Aortic smooth muscle cell (primary cell): ENCODE measurements around the gene DRG2. TPM values are rescaled to one million over a fixed set of nuclear protein-coding genes. Genes with fewer than 3 reads are reported as not detected.

Source experiments
- total RNA-seq: library from RNA; depleted of rRNA; stranded (reverse); fragments of >200 nt; gene quantifications from 2 replicates; pipeline ENCODE4 v1.2.3, GENCODE V29; 2014

The DRG2 gene, protein sequence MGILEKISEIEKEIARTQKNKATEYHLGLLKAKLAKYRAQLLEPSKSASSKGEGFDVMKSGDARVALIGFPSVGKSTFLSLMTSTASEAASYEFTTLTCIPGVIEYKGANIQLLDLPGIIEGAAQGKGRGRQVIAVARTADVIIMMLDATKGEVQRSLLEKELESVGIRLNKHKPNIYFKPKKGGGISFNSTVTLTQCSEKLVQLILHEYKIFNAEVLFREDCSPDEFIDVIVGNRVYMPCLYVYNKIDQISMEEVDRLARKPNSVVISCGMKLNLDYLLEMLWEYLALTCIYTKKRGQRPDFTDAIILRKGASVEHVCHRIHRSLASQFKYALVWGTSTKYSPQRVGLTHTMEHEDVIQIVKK
- total RNA-seq: 27.7 and 28.5 TPM in 2 replicates

DNA sequence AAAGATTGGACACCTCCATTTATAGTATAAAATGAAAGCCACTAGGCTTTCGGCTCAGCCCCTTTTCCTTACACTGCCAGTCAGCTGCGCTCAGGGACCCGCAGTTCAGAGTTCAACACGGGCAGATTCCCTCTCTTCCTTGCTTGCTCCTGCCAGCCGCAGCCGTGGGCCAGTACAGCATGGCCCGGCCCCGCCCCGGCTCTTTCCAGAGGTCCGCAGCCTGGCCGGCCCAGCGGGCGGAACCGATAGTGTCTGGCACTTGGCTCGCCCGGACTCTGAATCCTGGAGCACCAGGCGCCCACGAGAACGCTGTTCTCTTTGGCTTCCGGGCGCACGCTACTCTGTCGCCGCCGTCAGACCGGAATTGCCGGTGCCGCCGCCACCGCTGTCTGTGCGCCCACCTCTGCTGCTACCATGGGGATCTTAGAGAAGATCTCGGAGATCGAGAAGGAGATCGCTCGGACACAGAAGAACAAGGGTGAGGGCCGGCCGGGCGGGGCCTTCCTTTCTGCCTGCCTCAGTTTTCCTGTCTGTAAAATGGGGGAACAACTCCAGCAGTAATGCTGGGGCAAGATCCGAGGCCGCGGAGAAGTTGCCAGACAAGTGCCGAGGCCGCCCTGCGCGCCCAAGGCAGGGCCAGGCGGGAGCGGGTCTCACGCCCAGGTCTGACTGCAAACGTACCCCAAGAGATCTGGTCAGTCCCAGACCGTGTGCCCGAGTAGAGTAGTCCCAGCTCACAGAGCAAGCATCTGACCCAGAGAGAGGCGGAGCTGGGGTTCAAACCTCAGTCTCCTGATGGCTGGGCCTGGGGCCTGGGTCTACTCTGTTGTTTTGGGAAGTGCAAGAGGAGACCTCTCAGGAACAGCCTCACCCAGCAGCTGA is at the start of gene DRG2:
Gene DRG2 (plus strand): TSS at position 339 of the 882 bp plus-strand sequence. CDS start 76 bp downstream, at position 415.

DNA sequence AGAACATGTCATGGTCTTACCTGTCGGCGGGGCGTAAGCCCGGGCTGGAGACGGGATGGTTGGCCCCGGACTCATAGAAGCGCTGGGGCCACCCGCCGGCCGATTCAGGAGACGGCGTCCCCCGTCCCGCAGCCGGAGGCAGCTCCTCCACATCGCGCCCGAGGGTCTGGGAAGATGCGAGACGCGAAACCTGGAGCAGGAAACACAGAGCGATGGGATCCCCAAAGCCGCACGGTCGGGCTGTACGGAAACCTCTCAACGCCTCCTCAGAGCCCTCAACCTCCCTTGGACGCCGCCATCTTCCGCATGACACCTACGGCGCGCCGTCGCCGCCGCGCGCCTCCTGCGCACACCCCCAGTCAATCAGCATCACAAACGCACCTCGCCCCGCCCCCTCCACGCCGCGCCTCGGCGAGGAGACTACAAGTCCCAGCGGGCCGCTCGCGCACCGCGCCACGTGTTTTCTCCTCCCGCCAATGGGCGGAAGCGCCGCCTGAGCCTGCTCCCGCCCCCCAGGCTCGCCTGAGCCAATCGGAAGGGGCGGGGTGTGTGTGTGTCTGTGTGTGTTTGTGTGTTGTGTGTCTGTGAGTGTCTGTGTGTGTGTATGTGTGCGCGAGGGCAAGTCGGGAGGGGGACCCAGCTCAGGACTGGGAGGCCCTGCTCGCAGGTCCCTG is 48.8 kb upstream of the DRG2 start, which contains the start of the genes ATPAF2 and GID4:
Gene ATPAF2 (minus strand): TSS at position 308 of the 674 bp plus-strand sequence. CDS start 155 bp downstream, at position 153.
Gene GID4 (plus strand): TSS at position 548 of the 674 bp plus-strand sequence. CDS start 57 bp downstream, at position 605.

DNA sequence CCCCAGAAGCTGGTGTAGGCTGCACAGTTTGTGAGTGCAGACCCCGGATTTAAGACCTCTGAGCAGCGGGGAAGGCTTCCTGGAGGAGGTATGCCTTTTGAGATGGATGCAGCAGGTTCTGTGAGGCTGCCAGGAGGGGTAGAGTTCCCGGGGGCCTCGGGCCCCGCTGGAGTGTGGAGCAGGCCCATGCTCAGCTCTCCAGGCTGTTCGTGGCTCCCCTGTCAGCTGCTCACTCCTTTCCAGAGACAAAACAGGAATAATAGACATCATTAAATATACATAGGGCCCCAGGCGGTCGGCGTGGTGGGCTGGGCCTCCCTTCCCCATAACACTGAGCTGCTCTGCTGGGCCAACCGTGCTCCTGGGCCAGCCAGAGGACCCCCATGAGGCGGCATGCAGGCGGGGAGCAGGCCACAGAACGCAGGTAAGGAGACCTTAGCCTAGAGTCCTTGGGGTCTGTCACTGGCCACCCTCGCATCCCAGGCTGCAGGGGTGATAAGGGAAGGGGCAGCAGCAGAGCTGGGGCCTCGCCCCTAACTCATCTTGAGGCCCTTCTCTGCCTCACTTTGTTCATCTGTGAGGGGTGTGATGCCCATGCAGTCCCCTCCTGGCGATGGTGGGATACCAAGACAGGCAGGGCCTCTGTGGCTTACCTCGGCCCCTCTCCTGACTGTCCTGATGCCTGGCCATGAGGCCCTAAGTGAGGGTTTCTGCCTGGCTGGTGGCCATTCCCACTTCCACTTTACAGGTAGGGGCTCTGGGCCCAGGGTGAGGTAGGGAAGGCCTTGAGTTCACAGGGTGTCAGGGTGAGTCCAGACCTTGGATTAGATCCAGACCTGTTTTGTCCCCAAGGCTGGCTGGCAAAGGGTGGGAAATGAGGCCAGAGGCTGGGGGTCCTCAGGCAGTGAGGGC is 20.9 kb downstream of the DRG2 start, which contains the start of gene MYO15A:
Gene MYO15A (plus strand): TSS at position 356 of the 912 bp plus-strand sequence. CDS start 10,045 bp downstream, outside the sequence.

Other genes starting within 250 kb of the DRG2 start
- 33.2 and 40.4 TPM in 2 replicates for gene TOM1L2, start 115.5 kb upstream of the DRG2 start, total RNA-seq
- 0.66 and 0.81 TPM in 2 replicates for gene DRC3, start 115.1 kb upstream of the DRG2 start, total RNA-seq
- gene ATPAF2, start 48.8 kb upstream of the DRG2 start, total RNA-seq: 12.9 and 14.4 TPM in 2 replicates
- 4.0 and 5.3 TPM in 2 replicates for gene GID4, start 48.5 kb upstream of the DRG2 start, total RNA-seq
- gene MYO15A, start 20.8 kb downstream of the DRG2 start, total RNA-seq: 0.99 and 1.6 TPM in 2 replicates
- gene ALKBH5, start 95.9 kb downstream of the DRG2 start, total RNA-seq: 89.7 and 115 TPM in 2 replicates
- 27.3 and 29.3 TPM in 2 replicates for gene LLGL1, start 137.7 kb downstream of the DRG2 start, total RNA-seq
- 408 and 546 TPM in 2 replicates for gene FLII, start 170.8 kb downstream of the DRG2 start, total RNA-seq
- 15.1 and 29.2 TPM in 2 replicates for gene MIEF2, start 172.7 kb downstream of the DRG2 start, total RNA-seq
- 15.4 and 17.4 TPM in 2 replicates for gene TOP3A, start 227.0 kb downstream of the DRG2 start, total RNA-seq
- 12.8 and 13.9 TPM in 2 replicates for gene SMCR8, start 227.3 kb downstream of the DRG2 start, total RNA-seq